Endodermal cell (in vitro differentiated cells): Measurements from ENCODE around the gene CERS3. TPM values are rescaled to one million over a fixed set of nuclear protein-coding genes. Genes with fewer than 3 reads are reported as not detected.

Source experiments
- DNase-seq: peaks from one replicate; pipeline ENCODE4 v3.0.0-alpha.2; 2017
- H3K27ac ChIP-seq: 2 replicates; pipeline ENCODE4 v1.5.1; 2013; ENCODE audit warnings: mild to moderate bottlenecking, low read depth, low read length, moderate library complexity
- H3K27me3 ChIP-seq: 2 replicates; pipeline ENCODE4 v1.6.1; 2013; ENCODE audit warnings: mild to moderate bottlenecking, low read length, moderate library complexity; ENCODE audit not compliant: insufficient read depth, control insufficient read depth, poor library complexity, severe bottlenecking
- H3K36me3 ChIP-seq: 2 replicates; pipeline ENCODE4 v1.7.0; 2013; ENCODE audit warnings: mild to moderate bottlenecking, low read length, moderate library complexity; ENCODE audit not compliant: control insufficient read depth, insufficient read depth
- H3K4me1 ChIP-seq: one replicate; pipeline ENCODE4 v1.7.0; 2013; ENCODE audit warnings: low read length; ENCODE audit not compliant: control insufficient read depth, insufficient read depth
- H3K4me3 ChIP-seq: 2 replicates; pipeline ENCODE4 v1.5.1; 2013; ENCODE audit warnings: mild to moderate bottlenecking, low read length, moderate library complexity
- H3K9ac ChIP-seq: 2 replicates; pipeline ENCODE4 v1.6.1; 2013; ENCODE audit warnings: mild to moderate bottlenecking, low read length, moderate library complexity; ENCODE audit not compliant: poor library complexity, severe bottlenecking; ENCODE audit errors: extremely low read depth
- H3K9me3 ChIP-seq: 2 replicates; pipeline ENCODE4 v1.6.1; 2013; ENCODE audit warnings: mild to moderate bottlenecking, low read length, moderate library complexity; ENCODE audit not compliant: control insufficient read depth
- H3K27ac Mint-ChIP-seq: 2 replicates; pipeline ENCODE4 v1.8.0; 2020; ENCODE audit warnings: mixed read lengths
- H3K27me3 Mint-ChIP-seq: 2 replicates; pipeline ENCODE4 v1.8.0; 2021; ENCODE audit warnings: mild to moderate bottlenecking, mixed read lengths; ENCODE audit not compliant: insufficient read depth
- H3K36me3 Mint-ChIP-seq: 2 replicates; pipeline ENCODE4 v1.8.0; 2020; ENCODE audit warnings: low read depth, mixed read lengths
- H3K4me1 Mint-ChIP-seq: 2 replicates; pipeline ENCODE4 v1.8.0; 2020; ENCODE audit warnings: mixed read lengths
- H3K4me3 Mint-ChIP-seq: 2 replicates; pipeline ENCODE4 v1.8.0; 2020; ENCODE audit warnings: mild to moderate bottlenecking, moderate library complexity, mixed read lengths
- H3K9me3 Mint-ChIP-seq: 2 replicates; pipeline ENCODE4 v1.8.0; 2020; ENCODE audit warnings: mild to moderate bottlenecking, mixed read lengths
- WGBS, 2 experiments: methylation state at CpG; one replicate each; pipeline versions ENCODE4 v1.1.5 to v1.1.7; 2013; ENCODE audit warnings: missing lambda C conversion rate in 2 of 2, mixed read lengths in 1 of 2; ENCODE audit not compliant: insufficient coverage in 1 of 2, insufficient read length in 1 of 2; 5-methylcytosine and 5-hydroxymethylcytosine counted together
- total RNA-seq, 2 donors: library from RNA; stranded (reverse); fragmentation: NEBNext Ultra II Directional in 1 of 2; extraction: Animal tissue kit (Norgen Biotek cat#: 25700) in 1 of 2; gene quantifications; 2 replicates in 1 of 2; 3 replicates in 1 of 2; pipeline ENCODE4 v1.2.1, GENCODE V29; 2021
- TF ChIP-seq, protein P1 (sequence below): fragments of 200-600 bp; sonication (generic); conservative IDR thresholded peaks from 2 replicates; pipeline ENCODE4 v1.5.0; 2021; ENCODE audit warnings: antibody characterized with exemption, mild to moderate bottlenecking

Gene CERS3
- total RNA-seq, 2 donors from 2014 or later, result 0.48 TPM; not detected in 1

DNA sequence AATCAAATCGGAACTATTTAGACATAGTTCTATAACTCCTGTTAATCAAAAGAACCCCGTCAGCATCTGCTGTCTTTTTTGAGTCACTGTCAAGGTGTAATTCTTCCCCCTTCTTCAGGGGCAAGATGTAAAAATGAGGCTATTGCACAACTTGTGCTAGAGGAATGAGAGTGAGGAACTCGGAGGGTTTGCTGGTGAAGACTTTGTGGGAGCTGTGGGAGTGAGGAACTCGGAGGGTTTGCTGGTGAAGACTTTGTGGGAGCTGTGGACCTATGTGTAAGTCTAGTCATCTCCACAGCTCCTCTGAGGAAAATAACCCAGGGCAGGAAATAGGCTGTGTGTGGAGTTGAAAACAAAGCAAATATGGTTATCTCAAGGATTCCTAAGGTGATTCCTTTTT, 2.5 kb upstream of the CERS3 start:
- TF ChIP-seq, protein P1, sequence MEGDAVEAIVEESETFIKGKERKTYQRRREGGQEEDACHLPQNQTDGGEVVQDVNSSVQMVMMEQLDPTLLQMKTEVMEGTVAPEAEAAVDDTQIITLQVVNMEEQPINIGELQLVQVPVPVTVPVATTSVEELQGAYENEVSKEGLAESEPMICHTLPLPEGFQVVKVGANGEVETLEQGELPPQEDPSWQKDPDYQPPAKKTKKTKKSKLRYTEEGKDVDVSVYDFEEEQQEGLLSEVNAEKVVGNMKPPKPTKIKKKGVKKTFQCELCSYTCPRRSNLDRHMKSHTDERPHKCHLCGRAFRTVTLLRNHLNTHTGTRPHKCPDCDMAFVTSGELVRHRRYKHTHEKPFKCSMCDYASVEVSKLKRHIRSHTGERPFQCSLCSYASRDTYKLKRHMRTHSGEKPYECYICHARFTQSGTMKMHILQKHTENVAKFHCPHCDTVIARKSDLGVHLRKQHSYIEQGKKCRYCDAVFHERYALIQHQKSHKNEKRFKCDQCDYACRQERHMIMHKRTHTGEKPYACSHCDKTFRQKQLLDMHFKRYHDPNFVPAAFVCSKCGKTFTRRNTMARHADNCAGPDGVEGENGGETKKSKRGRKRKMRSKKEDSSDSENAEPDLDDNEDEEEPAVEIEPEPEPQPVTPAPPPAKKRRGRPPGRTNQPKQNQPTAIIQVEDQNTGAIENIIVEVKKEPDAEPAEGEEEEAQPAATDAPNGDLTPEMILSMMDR, result no peak
- H3K9ac ChIP-seq, result no peak overlapping the region
- H3K4me1 ChIP-seq, result no peaks in the 10 kb centered on the region
- no peak overlapping the region for H3K4me3 ChIP-seq
- 88 to 91% methylated on average over 3 to 4 of the region's 4 CpGs for WGBS, 2 experiments
- peaks cover 2% of the 10 kb centered on the region for H3K27me3 Mint-ChIP-seq
- no peak overlapping the region for H3K27ac ChIP-seq
- H3K27me3 ChIP-seq, result no peaks in the 10 kb centered on the region
- no peaks in the 10 kb centered on the region for H3K9me3 ChIP-seq
- no peaks in the 10 kb centered on the region for H3K9me3 Mint-ChIP-seq
- H3K36me3 ChIP-seq, result no peaks in the 10 kb centered on the region
- H3K4me1 Mint-ChIP-seq, result peaks cover 2% of the 10 kb centered on the region
- H3K27ac Mint-ChIP-seq, result no peak overlapping the region
- no peak for DNase-seq
- H3K4me3 Mint-ChIP-seq, result no peak overlapping the region
- H3K36me3 Mint-ChIP-seq, result no peaks in the 10 kb centered on the region

DNA sequence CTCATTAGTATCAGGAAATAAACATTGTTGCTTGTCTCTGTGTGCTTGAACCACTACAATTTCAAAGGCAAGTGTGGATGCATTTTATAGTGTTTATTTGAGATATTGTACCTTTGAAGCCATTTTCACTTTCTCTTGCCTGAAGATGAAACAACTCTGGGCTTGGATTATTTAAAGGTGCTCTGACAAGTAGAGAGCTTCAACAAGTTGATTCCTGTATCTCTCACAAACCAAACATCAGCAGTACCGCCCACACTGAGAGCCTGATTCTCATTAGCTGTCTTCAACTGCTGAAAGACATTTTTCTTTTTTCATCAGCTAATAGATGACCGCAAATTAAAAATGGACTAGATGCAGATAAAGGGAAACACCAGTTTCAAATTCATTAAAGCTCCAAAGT, 806 bp upstream of the CERS3 start:
- no peaks in the 10 kb centered on the region for H3K27me3 ChIP-seq
- Mint-ChIP-seq H3K27me3 (peaks cover 2% of the 10 kb centered on the region), H3K4me1 (peaks cover 2% of the 10 kb centered on the region), H3K27ac (no peak overlapping the region), H3K4me3 (no peak overlapping the region), H3K9me3 (no peaks in the 10 kb centered on the region), H3K36me3 (no peaks in the 10 kb centered on the region)
- H3K27ac ChIP-seq, result no peak overlapping the region
- H3K4me3 ChIP-seq, result no peak overlapping the region
- H3K9me3 ChIP-seq, result no peaks in the 10 kb centered on the region
- TF ChIP-seq, protein P1, result no peak
- H3K9ac ChIP-seq, result no peak overlapping the region
- no peaks in the 10 kb centered on the region for H3K4me1 ChIP-seq
- no peaks in the 10 kb centered on the region for H3K36me3 ChIP-seq
- DNase-seq, result no peak
- WGBS, 2 experiments, result 85 to 96% methylated on average over 2 of the region's 2 CpGs

DNA sequence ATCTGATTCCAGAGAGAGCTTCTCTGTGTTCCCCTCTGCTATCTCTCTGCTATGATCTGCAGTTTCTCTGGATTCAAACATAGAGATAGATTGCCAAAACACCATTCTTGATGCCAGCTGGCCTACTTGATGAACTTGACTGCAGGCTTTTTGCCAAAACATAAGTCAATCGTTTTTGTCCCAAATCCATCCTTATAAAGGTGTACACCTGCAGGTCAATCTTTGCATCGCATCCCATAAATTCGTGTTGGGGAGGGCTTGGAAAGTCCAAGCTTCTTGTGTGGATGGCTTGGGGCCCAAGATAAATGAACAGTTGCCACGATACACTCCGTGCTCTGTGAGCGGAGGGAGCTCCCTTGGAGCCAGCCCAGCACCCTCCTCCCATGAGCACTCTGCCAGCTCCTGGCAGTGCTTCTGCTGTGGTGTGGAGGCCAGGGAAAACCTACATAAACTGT, 2.7 kb downstream of the CERS3 start:
- no peak overlapping the region for H3K4me3 ChIP-seq
- no peak overlapping the region for H3K27ac Mint-ChIP-seq
- H3K9me3 Mint-ChIP-seq, result no peaks in the 10 kb centered on the region
- H3K9me3 ChIP-seq, result no peaks in the 10 kb centered on the region
- no peaks in the 10 kb centered on the region for H3K4me1 Mint-ChIP-seq
- peaks cover 2% of the 10 kb centered on the region for H3K27me3 Mint-ChIP-seq
- H3K27me3 ChIP-seq, result no peaks in the 10 kb centered on the region
- no peak overlapping the region for H3K27ac ChIP-seq
- H3K36me3 ChIP-seq, result no peaks in the 10 kb centered on the region
- TF ChIP-seq, protein P1, result peak; percentile 29
- no peaks in the 10 kb centered on the region for H3K36me3 Mint-ChIP-seq
- H3K4me3 Mint-ChIP-seq, result no peak overlapping the region
- H3K4me1 ChIP-seq, result no peaks in the 10 kb centered on the region
- WGBS, 2 experiments, result 63 to 70% methylated on average over 3 to 6 of the region's 6 CpGs
- H3K9ac ChIP-seq, result no peak overlapping the region
- DNase-seq, result no peak
